PC-9 (cell line): ENCODE data around the gene GRHL1. TPM values are rescaled to one million over a fixed set of nuclear protein-coding genes. Genes with fewer than 3 reads are reported as not detected.

Source experiments
- BruUV-seq: library from RNA; stranded (reverse); fragments of 400-500 nt; replicated peaks from 2 replicates; lab custom pipeline; 2021; lab: Mats Ljungman, UMichigan
- CTCF ChIA-PET: fragments of 300-600 bp; sonication (Branson Sonifier 250); formaldehyde crosslinking; loops from one replicate; lab custom pipeline; 2022; ENCODE audit warnings: antibody characterized with exemption; lab: Charles Lee
- POLR2A ChIA-PET: fragments of 300-600 bp; sonication (Branson Sonifier 250); formaldehyde crosslinking; loops from one replicate; lab custom pipeline; 2022; ENCODE audit warnings: antibody characterized with exemption; ENCODE audit not compliant: unreplicated experiment; lab: Charles Lee
- DNase-seq, 2 experiments: peaks; one replicate each; pipeline versions ENCODE4 v3.0.0 to v3.0.0-alpha.2; 2015 to 2022; ENCODE audit warnings: mixed read lengths in 1 of 2
- H2AFZ ChIP-seq: fragments of 200-600 bp; sonication (generic); 2 replicates; pipeline ENCODE4 v1.8.1; 2017; ENCODE audit warnings: antibody characterized with exemption
- H3F3A ChIP-seq: fragments of 200-600 bp; sonication (generic); 2 replicates; pipeline ENCODE4 v1.8.1; 2017; ENCODE audit warnings: antibody characterized with exemption, mild to moderate bottlenecking, low read depth; ENCODE audit not compliant: insufficient read depth
- H3K27ac ChIP-seq: fragments of 200-600 bp; sonication (generic); 2 replicates; pipeline ENCODE4 v1.6.1; 2016; ENCODE audit warnings: mixed run types
- H3K27me3 ChIP-seq: fragments of 200-600 bp; sonication (generic); 2 replicates; pipeline ENCODE4 v1.6.1; 2016; ENCODE audit warnings: low read depth, mixed run types; ENCODE audit not compliant: insufficient read depth
- H3K36me3 ChIP-seq: fragments of 200-600 bp; sonication (generic); 2 replicates; pipeline ENCODE4 v1.6.1; 2016; ENCODE audit warnings: low read depth, mixed run types
- H3K4me1 ChIP-seq: fragments of 200-600 bp; sonication (generic); replicated peaks from 2 replicates; pipeline ENCODE4 v1.6.1; 2016; ENCODE audit warnings: mixed run types; ENCODE audit not compliant: insufficient read depth
- H3K4me2 ChIP-seq: fragments of 200-600 bp; sonication (generic); 2 replicates; pipeline ENCODE4 v1.6.1; 2017; ENCODE audit warnings: mixed run types
- H3K4me3 ChIP-seq: fragments of 200-600 bp; sonication (generic); 2 replicates; pipeline ENCODE4 v1.6.1; 2016; ENCODE audit warnings: mixed run types
- H3K79me2 ChIP-seq: fragments of 200-600 bp; sonication (generic); 2 replicates; pipeline ENCODE4 v1.6.1; 2017; ENCODE audit warnings: low read depth, mixed run types
- H3K9me2 ChIP-seq: fragments of 200-600 bp; sonication (generic); 2 replicates; pipeline ENCODE4 v1.8.1; 2017; ENCODE audit warnings: mild to moderate bottlenecking; ENCODE audit not compliant: insufficient read depth
- H3K9me3 ChIP-seq: fragments of 200-600 bp; sonication (generic); 2 replicates; pipeline ENCODE4 v1.8.1; 2016; ENCODE audit warnings: low read depth; ENCODE audit not compliant: insufficient read depth
- H4K20me1 ChIP-seq: fragments of 200-600 bp; sonication (generic); 2 replicates; pipeline ENCODE4 v1.8.1; 2017; ENCODE audit not compliant: insufficient read depth
- EZH2 ChIP-seq: fragments of 200-600 bp; sonication (generic); IDR thresholded peaks from 2 replicates; pipeline ENCODE4 v1.8.0; 2017; ENCODE audit warnings: antibody characterized with exemption, low read depth
- intact Hi-C: fragments of 100-400 bp; cut with micrococcal nuclease; formaldehyde crosslinking; loops from one replicate; pipeline ENCODE4 v1.10.0; 2022; ENCODE audit not compliant: unreplicated experiment
- total RNA-seq: library from RNA; stranded (reverse); gene quantifications from 2 replicates; pipeline ENCODE4 v1.2.3, GENCODE V29; 2021
- TF ChIP-seq, protein P1 (sequence below): fragments of 200-600 bp; sonication (generic); conservative IDR thresholded peaks from 2 replicates; pipeline ENCODE4 v1.6.1; 2017; ENCODE audit warnings: mixed run types, antibody characterized with exemption, mild to moderate bottlenecking, moderate library complexity

GRHL1 gene
- total RNA-seq, 1 experiment from 2014 or later = 10.6 TPM

GRCh38 chr2:9937968-9938367 is 13.5 kb upstream of the GRHL1 start:
- Histone ChIP-seq H3K4me2 (no peak overlapping the region), H3K27me3 (no peaks in the 10 kb centered on the region), H3K4me3 (no peak overlapping the region), H3K9me2 (no peaks in the 10 kb centered on the region; the same call in 1 of the 2 replicates), H2AFZ (no peak overlapping the region), H3F3A (peaks cover 32% of the 10 kb centered on the region), H4K20me1 (no peaks in the 10 kb centered on the region), H3K4me1 (peaks cover 40% of the 10 kb centered on the region), H3K27ac (no peak overlapping the region), H3K79me2 (no peaks in the 10 kb centered on the region), H3K36me3 (peaks cover 5% of the 10 kb centered on the region; the same call in 1 of the 2 replicates), H3K9me3 (no peaks in the 10 kb centered on the region)
- ChIA-PET CTCF (no interaction called here), POLR2A (no interaction called here)
- DNase-seq = no peak
- no TSS peak for BruUV-seq
- intact Hi-C loops = no loop called here
- TF ChIP-seq EZH2 = no peak
- TF ChIP-seq, protein P1, sequence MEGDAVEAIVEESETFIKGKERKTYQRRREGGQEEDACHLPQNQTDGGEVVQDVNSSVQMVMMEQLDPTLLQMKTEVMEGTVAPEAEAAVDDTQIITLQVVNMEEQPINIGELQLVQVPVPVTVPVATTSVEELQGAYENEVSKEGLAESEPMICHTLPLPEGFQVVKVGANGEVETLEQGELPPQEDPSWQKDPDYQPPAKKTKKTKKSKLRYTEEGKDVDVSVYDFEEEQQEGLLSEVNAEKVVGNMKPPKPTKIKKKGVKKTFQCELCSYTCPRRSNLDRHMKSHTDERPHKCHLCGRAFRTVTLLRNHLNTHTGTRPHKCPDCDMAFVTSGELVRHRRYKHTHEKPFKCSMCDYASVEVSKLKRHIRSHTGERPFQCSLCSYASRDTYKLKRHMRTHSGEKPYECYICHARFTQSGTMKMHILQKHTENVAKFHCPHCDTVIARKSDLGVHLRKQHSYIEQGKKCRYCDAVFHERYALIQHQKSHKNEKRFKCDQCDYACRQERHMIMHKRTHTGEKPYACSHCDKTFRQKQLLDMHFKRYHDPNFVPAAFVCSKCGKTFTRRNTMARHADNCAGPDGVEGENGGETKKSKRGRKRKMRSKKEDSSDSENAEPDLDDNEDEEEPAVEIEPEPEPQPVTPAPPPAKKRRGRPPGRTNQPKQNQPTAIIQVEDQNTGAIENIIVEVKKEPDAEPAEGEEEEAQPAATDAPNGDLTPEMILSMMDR = no peak

GRCh38 chr2:9939587-9940485 is 11.7 kb upstream of the GRHL1 start:
- Histone ChIP-seq H3K36me3 (no peaks in the 10 kb centered on the region), H3K79me2 (no peaks in the 10 kb centered on the region), H3K4me3 (peak overlapping the region; percentile 40; the same call in 1 of the 2 replicates), H2AFZ (no peak overlapping the region), H3K27me3 (no peaks in the 10 kb centered on the region), H3K4me2 (peak overlapping the region; percentile 76), H3K27ac (peak overlapping the region; percentile 97), H3K9me3 (no peaks in the 10 kb centered on the region), H4K20me1 (no peaks in the 10 kb centered on the region), H3K4me1 (peaks cover 58% of the 10 kb centered on the region), H3F3A (peaks cover 48% of the 10 kb centered on the region), H3K9me2 (no peaks in the 10 kb centered on the region; the same call in 1 of the 2 replicates)
- no TSS peak for BruUV-seq
- DNase-seq = peak in 1 of 2 experiments; percentile 68
- ChIA-PET POLR2A (interaction anchor here (0.7 kb wide), 1 partner anchor 7 kb away, joined by 7 read pairs; no protein-coding TSS in a partner anchor), CTCF (no interaction called here)
- TF ChIP-seq EZH2 = no peak
- TF ChIP-seq, protein P1 = no peak
- intact Hi-C loops = loop anchor here (5.0 kb wide), 2 partner anchors 43 to 128 kb away; no protein-coding TSS in a partner anchor

DNA sequence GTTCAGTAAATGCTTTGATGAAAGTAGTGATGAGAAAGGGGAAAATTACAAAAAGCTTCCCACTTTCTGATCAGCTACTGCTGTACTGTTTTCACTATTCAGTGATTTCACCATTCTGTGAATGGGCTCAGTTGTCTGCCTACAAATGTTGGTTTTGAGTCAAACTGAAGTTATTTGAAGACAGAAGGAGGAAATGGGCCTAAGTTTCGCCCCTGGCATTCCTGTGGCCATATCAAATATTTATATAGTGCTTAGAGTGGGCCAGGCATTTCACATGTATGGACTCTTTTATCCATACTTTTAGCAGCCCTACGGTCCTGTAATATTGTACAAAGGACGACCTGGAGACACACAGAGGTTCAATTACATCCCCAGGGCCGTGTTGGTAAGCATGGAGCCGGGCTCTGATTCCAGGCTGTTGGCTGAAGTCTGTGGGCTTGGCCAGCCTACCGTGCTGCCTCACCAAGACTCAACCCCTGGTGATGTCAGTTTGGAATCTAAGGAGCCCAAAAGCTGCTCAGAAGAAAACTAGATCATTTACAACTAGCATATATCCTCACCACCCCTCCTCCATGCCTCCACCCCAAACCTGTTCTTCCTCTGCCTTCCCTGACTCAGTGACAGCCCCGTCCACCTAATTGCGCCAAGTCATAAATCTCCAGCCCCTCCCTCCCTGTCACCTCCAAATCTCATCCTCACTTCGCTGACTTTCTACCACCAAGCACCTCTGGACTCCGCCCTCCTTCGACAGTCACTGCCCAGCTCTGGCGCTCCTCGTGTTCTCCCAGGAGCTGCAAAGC is 10.1 kb upstream of the GRHL1 start:
- CTCF ChIA-PET = interaction anchor here (0.6 to 1.1 kb wide), 2 partner anchors 72 to 127 kb away, joined by 3 to 4 read pairs; no protein-coding TSS in a partner anchor
- intact Hi-C loops = loop anchor here (1.0 to 5.0 kb wide), 4 partner anchors 44 to 129 kb away; partner anchors contain the start of gene KLF11
- Histone ChIP-seq H2AFZ (peak overlapping the region; percentile 65; the same call in 1 of the 2 replicates), H3K79me2 (no peaks in the 10 kb centered on the region), H3K4me2 (peak overlapping the region; percentile 76), H3K9me3 (no peaks in the 10 kb centered on the region), H3K27ac (peak overlapping the region; percentile 97), H3K36me3 (no peaks in the 10 kb centered on the region), H3K4me3 (peak overlapping the region; percentile 40; the same call in 1 of the 2 replicates), H3F3A (peaks cover 52% of the 10 kb centered on the region), H4K20me1 (no peaks in the 10 kb centered on the region), H3K27me3 (no peaks in the 10 kb centered on the region), H3K9me2 (no peaks in the 10 kb centered on the region; the same call in 1 of the 2 replicates), H3K4me1 (peaks cover 74% of the 10 kb centered on the region)
- POLR2A ChIA-PET = interaction anchor here (0.6 to 0.7 kb wide), 4 partner anchors 121 to 791 kb away, joined by 3 to 8 read pairs (median 3); no protein-coding TSS in a partner anchor
- DNase-seq = peak; percentile 80 to 96
- no peak for TF ChIP-seq EZH2
- TF ChIP-seq, protein P1 = no peak
- BruUV-seq = TSS peak; percentile 70
